HG03175 (cell line): Measurements from ENCODE around the gene RTN4.

Experiments used
- ATAC-seq: cut with Tn5 transposase; IDR thresholded peaks from one replicate; pipeline ENCODE4 v1.9.1; 2021; ENCODE audit warnings: mild to moderate bottlenecking, moderate library complexity; ENCODE audit not compliant: unreplicated experiment

RTN4 gene

DNA sequence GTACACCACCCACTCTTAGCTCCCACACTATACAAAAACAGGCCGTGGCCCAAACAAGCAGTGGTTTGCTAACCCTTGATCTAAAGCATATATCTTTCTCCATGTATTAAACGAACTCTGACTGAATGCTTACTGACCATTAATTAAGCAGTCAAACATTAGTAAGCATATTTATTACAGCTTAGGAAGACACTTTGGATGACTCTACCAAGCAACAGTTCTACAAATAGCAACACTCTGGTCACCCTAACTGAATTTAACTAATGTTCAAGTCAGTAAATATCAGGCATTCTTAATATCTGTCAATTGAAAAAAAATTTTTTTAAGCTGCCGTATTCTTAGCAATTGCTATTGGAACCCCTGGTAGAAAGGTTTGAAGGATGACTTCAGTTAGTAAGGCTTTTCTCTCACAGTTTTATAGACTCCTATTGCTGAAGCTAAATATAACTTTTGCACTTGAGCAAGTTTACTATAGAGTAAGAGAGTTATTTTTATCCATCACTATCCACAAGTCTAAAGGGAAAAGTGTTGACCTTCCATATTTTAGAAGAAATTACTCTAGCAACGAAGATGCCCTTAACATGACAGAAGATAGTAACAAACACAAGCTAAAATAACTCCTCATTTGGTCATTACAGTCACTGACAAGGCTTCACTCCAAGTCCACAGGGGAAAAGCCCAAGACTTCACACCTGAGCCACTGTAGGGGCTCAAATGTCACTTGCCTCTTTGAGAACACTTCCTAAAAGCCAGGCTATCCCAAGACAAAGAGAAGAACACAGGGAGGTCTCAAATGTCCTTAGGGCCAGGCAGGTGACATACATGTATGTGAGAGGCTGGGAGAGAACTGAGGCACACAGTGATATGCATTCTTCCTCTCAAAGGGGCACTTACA, 74.4 kb downstream of the RTN4 start:
- ATAC-seq = no peak

DNA sequence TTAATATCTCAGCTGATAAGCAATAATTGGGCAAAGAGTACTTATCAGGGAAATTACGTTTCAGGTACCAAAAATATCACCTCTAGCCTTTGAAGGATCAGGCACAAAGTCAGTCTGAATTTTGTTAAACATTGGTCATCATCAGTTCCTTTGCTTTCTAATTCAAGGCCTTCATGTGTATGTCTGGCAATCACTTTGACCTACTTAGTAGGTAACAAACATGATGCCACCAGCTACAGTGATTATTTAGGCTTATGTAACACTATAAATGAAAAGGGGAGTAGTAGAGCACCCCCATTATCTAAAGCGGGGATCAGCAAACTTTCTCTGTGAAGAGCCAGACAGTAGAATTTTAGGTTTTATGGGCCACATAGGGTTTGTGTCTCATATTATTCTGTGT, 75.1 kb downstream of the RTN4 start:
- no peak for ATAC-seq

DNA sequence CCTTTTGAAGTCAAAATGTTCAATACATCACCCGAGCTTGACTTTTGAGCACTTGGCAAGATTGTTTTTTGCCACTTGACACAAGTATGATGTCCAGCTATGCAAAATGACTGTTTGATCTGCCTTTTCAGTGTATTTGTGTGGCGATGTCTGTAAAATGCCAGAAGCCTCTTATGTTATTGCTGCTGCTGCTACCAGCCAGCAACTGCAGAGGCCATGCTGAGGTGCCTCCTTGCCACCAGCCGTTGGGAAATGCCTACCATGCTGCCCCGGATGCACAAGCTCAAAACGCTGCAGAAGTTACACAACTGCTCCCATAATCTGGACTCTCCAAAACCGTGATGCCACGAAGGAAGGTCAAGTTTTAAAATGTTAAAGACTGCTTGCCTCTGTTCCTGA, 80.3 kb downstream of the RTN4 start:
- no peak for ATAC-seq

DNA sequence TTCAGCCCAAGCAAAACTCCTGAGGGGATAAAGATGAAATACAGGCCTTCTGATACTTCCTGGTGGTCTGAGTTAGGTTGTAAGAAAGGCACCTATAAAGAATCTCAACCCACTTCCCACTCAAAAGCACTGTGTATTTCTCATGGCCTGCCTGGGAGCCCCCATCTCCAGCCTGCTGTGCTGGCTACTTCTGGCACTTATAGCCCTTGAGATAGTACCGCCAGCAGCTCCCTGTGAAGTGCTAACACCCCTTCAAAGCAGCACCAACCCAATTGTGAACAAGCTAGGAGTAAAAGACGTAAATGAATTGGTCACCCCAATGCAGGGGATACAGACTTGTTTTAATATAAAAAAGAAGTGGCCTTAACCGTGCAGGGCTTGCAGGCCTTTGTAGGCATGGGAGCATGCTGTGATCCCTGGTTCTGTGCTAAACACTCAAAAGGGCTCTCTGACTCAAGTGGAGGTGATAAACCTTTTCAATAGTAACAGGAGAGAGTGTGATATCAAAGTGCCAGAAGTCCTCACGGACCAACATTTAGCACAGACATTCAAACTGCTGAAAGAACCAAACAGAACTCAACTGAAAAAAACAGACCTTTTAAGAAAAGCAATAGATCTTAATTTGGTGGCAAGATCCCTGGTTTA, 80.8 kb downstream of the RTN4 start:
- ATAC-seq = no peak

DNA sequence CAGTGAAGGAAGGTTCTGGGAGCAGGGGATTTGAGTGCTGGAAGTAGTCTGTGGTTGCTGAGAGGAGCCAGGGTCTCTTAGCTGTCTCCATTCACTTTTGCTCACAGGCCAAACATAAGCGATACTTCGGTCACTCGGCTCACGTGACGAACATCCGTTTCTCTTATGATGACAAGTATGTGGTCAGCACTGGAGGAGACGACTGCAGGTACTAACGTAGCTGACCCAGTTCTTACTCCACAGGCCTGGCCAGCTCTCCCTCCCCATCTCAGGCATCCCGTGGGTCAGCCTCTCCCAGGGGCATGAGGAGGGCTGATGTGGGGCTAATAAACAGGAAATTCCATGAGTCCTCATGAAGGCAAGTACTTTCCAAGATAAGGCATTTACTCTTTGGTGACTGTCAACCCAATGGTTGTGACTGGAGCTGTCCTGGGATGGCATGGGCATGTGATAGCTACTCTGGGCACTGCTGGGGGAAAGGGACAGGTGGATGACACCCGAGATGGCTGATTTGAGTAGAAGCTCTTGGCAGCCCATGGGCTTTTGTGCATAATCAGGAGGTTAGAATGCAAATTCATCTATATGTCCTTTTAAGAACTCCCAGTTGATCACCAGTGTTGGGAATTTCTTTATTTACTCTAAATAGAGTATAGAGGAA, 81.6 kb downstream of the RTN4 start:
- ATAC-seq = no peak

DNA sequence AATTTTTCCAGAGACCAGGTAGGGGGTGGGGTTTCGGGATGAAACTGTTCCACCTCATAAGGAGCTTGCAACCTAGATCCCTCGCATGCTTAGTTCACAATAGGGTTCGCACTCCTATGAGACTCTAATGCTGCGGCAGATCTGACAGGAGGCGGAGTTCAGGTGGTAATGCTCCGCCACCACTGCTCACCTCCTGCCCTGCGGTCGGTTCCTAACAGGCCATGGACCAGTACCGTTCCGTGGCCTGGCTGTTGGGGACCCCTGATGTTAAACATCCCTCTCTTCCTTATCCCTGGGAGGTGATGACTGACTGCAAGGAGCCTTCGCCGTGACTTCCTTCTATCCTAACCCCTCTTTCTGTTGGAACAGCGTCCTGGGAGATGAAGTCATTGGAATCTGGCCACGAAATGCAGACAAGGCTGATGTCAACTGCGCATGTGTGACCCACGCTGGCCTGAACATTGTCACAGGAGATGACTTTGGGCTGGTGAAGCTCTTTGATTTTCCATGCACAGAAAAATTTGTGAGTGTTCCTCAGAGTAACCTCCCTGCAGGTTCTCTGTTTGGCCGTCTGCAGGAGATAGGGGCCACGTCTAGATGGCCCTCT, 82.4 kb downstream of the RTN4 start:
- no peak for ATAC-seq

DNA sequence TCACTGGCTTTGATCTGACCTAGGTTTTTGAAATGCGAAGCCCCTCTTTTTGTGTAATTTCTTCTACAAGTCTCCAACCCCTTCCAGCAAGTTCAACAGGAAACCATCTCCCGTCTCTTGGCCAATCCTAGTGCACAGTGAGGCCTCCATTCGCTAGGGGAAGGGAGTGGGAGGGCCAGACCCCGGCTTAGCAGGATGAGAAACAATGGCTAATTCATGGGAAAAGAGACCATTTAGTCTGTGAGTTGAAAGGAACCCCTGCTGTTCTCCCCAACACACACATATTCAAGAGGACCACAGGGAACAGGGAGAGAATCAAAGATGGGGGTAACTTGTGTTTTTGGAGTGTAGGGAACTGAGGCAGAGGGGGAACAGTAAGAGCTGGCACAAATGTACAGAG, 83.0 kb downstream of the RTN4 start:
- ATAC-seq = no peak

DNA sequence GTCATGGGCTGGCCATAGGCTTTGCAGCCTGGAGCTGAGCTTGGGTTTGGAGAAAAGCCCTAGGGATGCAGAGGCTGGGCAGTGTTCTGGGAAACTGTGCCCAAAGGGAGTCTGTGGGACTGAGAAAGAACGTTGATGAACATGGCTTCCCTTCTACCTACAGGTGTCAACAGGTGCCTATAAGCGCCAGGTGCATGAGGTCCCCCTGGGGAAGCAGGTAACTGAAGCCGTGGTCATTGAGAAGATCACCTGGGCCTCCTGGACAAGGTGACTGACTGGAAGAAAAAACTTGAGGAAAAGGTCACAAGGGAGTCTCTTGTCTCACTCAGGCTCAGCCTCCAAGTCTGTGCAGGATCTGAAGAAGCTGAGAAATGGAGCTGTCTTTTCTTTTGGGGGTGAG, 83.4 kb downstream of the RTN4 start:
- no peak for ATAC-seq

DNA sequence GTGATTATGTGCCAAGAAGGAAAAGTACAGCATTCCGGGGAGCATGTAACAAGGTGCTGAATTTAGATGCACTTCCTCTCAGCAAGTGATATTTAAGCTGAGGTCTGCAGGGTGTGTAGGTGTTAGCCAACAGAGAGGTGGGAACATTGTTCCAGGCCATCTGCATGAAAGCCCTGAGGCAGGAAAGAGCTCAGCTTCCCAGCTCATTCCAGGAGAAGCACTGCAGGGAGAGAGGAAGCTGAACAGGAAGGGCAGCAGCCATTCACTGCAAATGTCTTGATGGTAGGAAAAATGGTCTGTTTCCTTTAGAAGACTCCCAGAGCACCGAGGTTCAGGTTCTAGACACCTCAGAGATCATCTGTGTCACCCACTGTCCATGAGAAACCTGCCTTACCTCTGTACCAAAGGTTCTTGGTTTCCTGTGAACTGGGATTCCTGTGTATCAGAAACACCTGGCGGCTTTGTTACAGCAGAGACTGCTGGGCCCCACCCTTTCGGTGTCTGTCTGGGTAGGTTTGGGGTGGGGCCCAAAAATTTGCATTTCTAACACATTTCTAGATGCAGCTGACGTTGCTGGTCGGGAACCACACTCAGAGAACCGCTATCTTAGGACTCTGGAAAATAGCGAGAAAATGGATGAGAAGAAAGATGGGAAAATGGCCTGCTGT, 84.0 kb downstream of the RTN4 start:
- ATAC-seq = no peak

DNA sequence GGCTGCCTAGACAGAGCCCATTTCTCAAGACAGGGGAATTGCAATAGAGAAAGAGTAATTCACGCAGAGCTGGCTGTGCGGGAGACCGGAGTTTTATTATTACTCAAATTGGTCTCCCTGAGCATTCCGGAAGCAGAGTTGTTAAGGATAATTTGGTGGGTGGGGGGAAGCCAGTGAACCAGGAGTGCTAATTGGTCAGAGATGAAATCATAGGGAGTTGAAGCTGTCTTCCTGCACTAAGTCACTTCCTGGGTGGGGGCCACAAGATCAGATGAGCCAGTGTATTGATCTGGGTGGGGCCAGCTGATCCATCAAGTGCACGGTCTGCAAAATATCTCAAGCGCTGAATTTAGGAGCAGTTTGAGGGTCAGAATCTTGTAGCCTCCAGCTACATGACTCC, 84.8 kb downstream of the RTN4 start:
- ATAC-seq = no peak

DNA sequence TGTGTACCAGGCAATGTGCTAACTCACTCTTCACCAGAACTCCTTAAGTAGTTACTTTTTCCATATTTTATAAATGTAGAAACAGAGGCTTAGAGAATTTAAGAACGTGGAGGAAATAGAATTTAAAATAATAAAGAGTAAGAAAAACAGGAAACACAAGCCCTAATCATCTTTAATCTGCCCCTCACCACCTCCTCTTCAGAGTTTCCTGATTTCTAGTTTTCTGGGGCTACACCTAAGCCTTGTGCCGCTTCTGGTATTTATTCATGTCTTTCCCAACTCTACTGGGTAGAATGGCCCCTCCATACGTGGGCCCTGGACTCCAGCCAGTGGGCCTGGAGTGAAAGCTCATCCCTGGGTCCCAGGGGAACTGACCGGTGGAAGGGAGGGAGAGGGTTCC, 85.4 kb downstream of the RTN4 start:
- ATAC-seq = no peak

DNA sequence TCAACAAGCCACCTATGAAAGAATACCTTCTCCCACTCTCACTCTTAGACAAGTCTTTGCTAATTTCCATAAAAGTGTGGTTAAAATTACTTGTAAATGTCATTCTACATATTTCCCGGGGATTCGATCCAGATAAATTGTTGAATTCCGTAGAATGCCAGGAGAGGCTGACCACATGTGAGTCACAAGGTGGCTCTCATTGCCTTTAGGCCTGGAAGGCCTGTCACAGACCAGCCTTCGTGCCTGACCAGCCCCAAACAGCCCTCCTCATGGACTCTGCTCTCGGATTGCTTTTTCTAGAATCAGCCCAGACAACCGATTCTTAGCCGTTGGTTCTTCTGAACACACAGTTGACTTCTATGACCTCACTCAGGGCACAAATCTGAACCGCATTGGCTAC, 86.0 kb downstream of the RTN4 start:
- no peak for ATAC-seq

DNA sequence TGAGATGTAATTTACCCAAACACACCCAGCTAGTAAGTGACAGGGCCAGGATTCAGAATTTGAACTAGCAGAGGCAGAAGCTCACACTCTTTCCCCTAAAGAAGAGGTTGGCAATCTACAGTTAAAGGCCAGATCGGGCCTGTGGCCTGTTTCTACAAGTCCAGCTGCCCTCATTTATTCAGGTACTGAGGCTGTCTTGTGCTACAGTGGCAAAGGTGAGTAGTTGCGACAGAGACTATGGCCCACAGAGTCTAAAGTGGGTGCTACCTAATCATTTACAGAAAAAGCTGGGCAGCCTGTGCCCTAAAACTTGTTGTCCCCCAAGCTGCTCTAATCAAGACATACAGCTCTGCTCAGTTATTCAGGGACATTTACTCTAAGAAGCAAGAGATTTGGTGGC, 86.8 kb downstream of the RTN4 start:
- ATAC-seq = no peak

DNA sequence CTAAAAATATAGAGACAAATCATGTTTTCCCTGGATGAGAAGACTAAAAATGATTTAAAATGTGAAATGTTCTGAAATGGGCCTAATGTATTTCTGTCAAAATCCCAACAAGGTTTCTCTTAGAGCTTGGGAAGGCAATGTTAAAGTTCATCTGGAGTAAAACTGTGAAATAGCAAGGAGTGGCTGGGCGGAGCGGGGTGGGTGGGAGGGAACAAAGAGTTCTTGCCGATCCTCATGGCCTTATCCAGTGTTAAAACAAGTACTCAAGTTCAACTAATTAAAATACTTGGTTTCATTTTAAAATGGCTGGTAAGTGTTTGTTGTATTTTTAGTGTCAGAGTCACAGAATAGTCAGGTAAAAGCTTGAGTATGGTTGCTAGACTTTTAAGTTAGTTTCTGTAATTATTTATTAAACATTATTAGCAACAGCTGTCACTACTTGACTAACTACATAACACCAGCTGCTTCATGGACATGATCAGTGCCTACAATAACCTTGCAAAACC, 87.3 kb downstream of the RTN4 start:
- no peak for ATAC-seq

DNA sequence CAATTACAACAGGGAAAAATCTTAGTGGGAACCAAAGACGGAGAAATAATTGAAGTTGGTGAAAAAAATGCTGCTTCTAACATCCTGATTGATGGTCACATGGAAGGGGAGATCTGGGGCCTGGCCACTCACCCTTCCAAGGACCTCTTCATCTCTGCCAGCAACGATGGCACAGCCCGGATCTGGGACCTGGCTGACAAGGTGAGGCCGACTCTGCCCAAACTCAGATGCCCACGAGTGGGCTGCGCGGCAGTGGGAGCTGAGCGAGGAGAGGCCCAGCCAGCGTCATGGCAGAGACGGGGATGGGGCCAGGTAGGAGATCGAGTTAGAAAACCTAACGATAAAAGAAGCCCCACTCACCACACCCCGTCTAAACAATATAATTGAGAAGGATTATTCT, 87.7 kb downstream of the RTN4 start:
- no peak for ATAC-seq

DNA sequence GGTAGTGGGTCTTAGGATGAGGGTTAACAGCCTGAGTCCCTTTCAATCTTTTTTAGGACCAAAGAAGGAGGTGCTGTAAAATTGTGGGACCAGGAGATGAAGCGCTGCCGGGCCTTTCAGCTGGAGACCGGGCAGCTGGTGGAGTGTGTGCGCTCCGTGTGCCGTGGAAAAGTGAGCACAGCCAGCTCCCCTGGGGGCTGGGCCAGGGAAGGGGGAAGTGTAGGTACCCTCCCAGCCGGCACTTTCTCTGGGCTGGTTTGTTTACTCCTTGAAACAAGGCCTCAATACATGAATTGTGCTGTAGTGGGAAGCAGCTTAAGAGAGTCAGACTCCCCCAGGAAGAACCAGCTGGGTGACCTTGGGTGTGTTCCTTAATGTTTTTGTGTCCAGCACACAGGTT, 90.1 kb downstream of the RTN4 start:
- ATAC-seq = no peak

DNA sequence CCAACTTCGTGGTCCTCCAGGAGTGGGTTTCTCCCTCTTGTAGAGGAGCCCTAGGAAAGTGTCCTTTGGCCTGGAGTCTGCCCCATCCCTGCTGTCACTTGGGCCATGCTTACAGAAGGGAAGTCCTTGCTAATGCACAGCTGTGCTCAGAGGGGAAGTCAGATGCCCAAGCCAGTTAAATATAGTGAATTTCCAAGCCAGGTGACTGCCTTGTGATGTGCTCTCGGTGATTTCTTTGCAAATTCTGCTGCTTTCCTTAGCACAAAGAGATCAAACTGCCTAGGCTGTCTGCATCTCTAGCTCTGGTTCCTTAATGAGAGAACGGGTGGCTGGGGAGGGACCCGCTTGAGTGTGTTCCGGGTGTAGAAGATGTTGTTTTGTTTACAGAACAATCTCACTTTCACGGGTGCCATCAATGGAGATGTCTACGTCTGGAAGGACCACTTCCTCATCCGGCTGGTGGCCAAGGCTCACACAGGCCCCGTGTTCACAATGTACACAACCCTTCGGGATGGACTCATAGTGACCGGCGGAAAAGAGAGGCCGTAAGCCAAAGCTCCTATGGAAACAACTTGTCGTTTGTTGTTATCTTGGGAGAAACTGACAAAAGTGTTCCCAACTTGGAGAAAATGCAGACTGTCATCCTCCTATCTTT, 91.4 kb downstream of the RTN4 start:
- no peak for ATAC-seq

DNA sequence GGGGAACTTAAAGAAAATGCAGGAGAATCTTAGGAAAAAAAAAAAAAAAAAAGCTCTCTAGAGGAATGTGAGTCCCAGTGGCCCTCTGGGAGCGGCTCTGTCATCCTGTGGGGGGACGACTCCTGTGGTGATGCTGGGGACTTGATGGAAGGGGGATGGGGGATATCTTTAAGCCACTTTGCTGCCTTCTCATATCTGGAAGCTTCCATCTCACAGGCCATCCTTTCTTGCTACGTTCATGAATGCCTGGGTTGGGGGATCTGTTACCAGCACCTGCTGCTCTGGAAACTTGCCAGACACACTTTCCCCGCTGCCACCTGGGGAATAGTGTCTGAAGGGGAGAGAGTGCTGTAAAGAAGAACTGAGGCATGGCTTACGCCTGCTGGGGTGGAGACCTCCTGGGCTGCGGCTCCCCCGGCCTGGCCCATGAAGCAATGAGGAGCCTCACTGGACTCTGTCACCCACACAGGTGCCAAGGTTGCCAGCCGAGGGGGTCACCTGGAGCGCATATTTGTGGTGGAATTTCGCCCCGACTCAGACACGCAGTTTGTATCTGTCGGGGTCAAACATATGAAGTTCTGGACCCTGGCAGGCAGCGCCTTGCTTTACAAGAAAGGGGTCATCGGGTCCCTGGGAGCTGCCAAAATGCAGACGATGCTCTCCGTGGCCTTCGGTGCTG, 92.8 kb downstream of the RTN4 start:
- no peak for ATAC-seq

DNA sequence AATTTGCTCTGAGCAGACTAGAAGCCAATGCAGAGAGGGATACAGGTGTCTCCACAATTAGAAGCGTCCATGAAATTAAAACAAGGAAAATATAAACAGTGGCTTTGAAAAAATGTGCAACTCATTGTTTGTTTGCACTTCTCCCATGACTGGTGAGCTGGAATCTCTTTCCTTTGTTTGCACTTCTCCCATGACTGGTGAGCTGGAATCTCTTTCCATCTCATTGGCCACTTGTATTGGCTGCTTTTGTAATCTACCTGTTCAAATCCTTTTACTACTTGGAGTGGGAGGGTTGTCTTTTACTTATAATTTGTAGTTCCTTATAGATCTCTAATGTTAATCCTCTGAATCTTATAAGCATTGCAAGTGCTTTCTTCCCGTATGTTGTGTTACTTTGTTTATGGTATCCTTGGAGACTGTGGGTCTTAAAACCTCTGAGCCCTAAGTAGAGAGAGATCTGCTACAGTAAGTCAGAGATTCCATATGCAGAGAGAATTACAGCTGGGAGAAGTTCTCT, 94.1 kb downstream of the RTN4 start:
- ATAC-seq = no peak
